Esophagus squamous epithelium (tissue), 5 donors: ENCODE data around the gene DDX39B. TPM values are rescaled to one million over a fixed set of nuclear protein-coding genes. Genes with fewer than 3 reads are reported as not detected.

ENCODE experiments used
- DNase-seq: peaks from one replicate; lab custom pipeline; 2025; lab: John Stamatoyannopoulos, UW
- H3K27ac ChIP-seq, 4 donors: fragments of 200-600 bp; sonication (generic); one replicate each; pipeline ENCODE4 v1.5.1; 2016 to 2019; ENCODE audit warnings: mild to moderate bottlenecking in 1 of 4
- H3K27me3 ChIP-seq, 4 donors: fragments of 200-600 bp; sonication (generic); 1 replicate in 3 of 4; 2 replicates in 1 of 4; pipeline versions ENCODE4 v1.5.1 to v1.6.0; 2017 to 2021; ENCODE audit warnings: antibody characterized with exemption in 1 of 4
- H3K36me3 ChIP-seq, 3 donors: fragments of 200-600 bp; sonication (generic); one replicate each; pipeline ENCODE4 v1.5.1; 2016 to 2019
- H3K4me1 ChIP-seq, 3 donors: fragments of 200-600 bp; sonication (generic); one replicate each; pipeline ENCODE4 v1.5.1; 2017 to 2019
- H3K4me3 ChIP-seq, 4 donors: fragments of 200-600 bp; sonication (generic); 1 replicate in 3 of 4; 2 replicates in 1 of 4; pipeline ENCODE4 v1.5.1; 2016 to 2019; ENCODE audit warnings: mild to moderate bottlenecking in 2 of 4, moderate library complexity in 1 of 4
- H3K9me3 ChIP-seq, 3 donors: fragments of 200-600 bp; sonication (generic); one replicate each; pipeline ENCODE4 v1.5.1; 2016 to 2019
- POLR2A ChIP-seq, 4 donors: fragments of 450-650 bp; IDR thresholded peaks; one replicate each; pipeline ENCODE4 v1.6.1; 2017; ENCODE audit warnings: antibody characterized with exemption in 4 of 4, mild to moderate bottlenecking in 4 of 4, moderate library complexity in 3 of 4
- WGBS, 2 donors: methylation state at CpG; one replicate each; pipeline ENCODE4 v1.1.5; 2018; 5-methylcytosine and 5-hydroxymethylcytosine counted together
- intact Hi-C: fragments of 100-400 bp; cut with DNase I; formaldehyde crosslinking; loops from one replicate; pipeline ENCODE4 v1.15.0; 2022
- total RNA-seq, 4 donors: library from RNA; depleted of rRNA; stranded (reverse); fragments of >200 nt; gene quantifications; one replicate each; pipeline ENCODE4 v1.1.0, GENCODE V29; 2016
- TF ChIP-seq, protein P1 (sequence below), 6 experiments: fragments of 450-650 bp in 4 of 6; fragments of 200-600 bp in 2 of 6; sonication (generic) in 2 of 6; IDR thresholded peaks; one replicate each; pipeline ENCODE4 v1.5.1; 2016 to 2019; ENCODE audit warnings: antibody characterized with exemption in 6 of 6, mild to moderate bottlenecking in 4 of 6, moderate library complexity in 4 of 6
- donor health status: DM: yes; HTN: yes; CAD: no.

DDX39B gene
- total RNA-seq, 4 donors from 2014 or later, result 173 to 320 (median 259) TPM

GRCh38 chr6:31532644-31533454 lies 9.0 kb downstream of the DDX39B start:
- DNase-seq, result no peak
- Histone ChIP-seq H3K4me1 (peaks cover 0 to 18% (median 6%) of the 10 kb centered on the region in 3 donors), H3K36me3 (peaks cover 40 to 90% (median 77%) of the 10 kb centered on the region in 3 donors), H3K4me3 (no peak overlapping the region), H3K27ac (no peak overlapping the region), H3K27me3 (no peaks in the 10 kb centered on the region), H3K9me3 (no peaks in the 10 kb centered on the region)
- TF ChIP-seq POLR2A (IDR thresholded peaks at IDR 0.05), result no peak
- TF ChIP-seq, protein P1, sequence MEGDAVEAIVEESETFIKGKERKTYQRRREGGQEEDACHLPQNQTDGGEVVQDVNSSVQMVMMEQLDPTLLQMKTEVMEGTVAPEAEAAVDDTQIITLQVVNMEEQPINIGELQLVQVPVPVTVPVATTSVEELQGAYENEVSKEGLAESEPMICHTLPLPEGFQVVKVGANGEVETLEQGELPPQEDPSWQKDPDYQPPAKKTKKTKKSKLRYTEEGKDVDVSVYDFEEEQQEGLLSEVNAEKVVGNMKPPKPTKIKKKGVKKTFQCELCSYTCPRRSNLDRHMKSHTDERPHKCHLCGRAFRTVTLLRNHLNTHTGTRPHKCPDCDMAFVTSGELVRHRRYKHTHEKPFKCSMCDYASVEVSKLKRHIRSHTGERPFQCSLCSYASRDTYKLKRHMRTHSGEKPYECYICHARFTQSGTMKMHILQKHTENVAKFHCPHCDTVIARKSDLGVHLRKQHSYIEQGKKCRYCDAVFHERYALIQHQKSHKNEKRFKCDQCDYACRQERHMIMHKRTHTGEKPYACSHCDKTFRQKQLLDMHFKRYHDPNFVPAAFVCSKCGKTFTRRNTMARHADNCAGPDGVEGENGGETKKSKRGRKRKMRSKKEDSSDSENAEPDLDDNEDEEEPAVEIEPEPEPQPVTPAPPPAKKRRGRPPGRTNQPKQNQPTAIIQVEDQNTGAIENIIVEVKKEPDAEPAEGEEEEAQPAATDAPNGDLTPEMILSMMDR (IDR thresholded peaks at IDR 0.05), result no peak
- 54 to 65% methylated on average over 7 of the region's 9 CpGs for WGBS, 2 donors
- intact Hi-C loops, result no loop called here

- no peak for DNase-seq
- Histone ChIP-seq H3K27me3 (no peaks in the 10 kb centered on the region), H3K27ac (no peak overlapping the region), H3K4me3 (no peak overlapping the region), H3K9me3 (no peaks in the 10 kb centered on the region), H3K4me1 (peaks cover 0 to 12% (median under 1%) of the 10 kb centered on the region in 3 donors), H3K36me3 (peaks cover 34 to 82% (median 69%) of the 10 kb centered on the region in 3 donors)
- intact Hi-C loops, result no loop called here
- no peak for TF ChIP-seq POLR2A (IDR thresholded peaks at IDR 0.05)
- WGBS, 2 donors, result 61 to 68% methylated on average over 9 of the region's 9 CpGs
Observed at GRCh38 chr6:31531771-31532643, 9.8 kb downstream of the DDX39B start.

GRCh38 chr6:31531162-31531561 lies 10.6 kb downstream of the DDX39B start:
- DNase-seq, result no peak
- Histone ChIP-seq H3K4me1 (peaks cover 0 to 3% (median 0%) of the 10 kb centered on the region in 3 donors), H3K27me3 (no peaks in the 10 kb centered on the region), H3K4me3 (no peak overlapping the region), H3K9me3 (no peaks in the 10 kb centered on the region), H3K36me3 (peaks cover 25 to 73% (median 61%) of the 10 kb centered on the region in 3 donors), H3K27ac (no peak overlapping the region)
- 79 to 93% methylated on average over 4 to 7 of the region's 7 CpGs for WGBS, 2 donors
- intact Hi-C loops, result no loop called here
- TF ChIP-seq POLR2A (IDR thresholded peaks at IDR 0.05), result no peak
- TF ChIP-seq, protein P1 (IDR thresholded peaks at IDR 0.05), result no peak

GRCh38 chr6:31530659-31531058 lies 11.1 kb downstream of the DDX39B start:
- TF ChIP-seq, protein P1 (IDR thresholded peaks at IDR 0.05), result no peak
- TF ChIP-seq POLR2A (IDR thresholded peaks at IDR 0.05), result no peak
- no peaks in the 10 kb centered on the region for H3K4me1 ChIP-seq
- H3K27ac ChIP-seq, result no peak overlapping the region
- no peak overlapping the region for H3K4me3 ChIP-seq
- DNase-seq, result no peak
- H3K9me3 ChIP-seq, result no peaks in the 10 kb centered on the region
- WGBS, 2 donors, result 66 to 74% methylated on average over 5 of the region's 6 CpGs
- H3K36me3 ChIP-seq, result peaks cover 20 to 68% (median 56%) of the 10 kb centered on the region in 3 donors
- intact Hi-C loops, result no loop called here
- H3K27me3 ChIP-seq, result no peaks in the 10 kb centered on the region

DNA sequence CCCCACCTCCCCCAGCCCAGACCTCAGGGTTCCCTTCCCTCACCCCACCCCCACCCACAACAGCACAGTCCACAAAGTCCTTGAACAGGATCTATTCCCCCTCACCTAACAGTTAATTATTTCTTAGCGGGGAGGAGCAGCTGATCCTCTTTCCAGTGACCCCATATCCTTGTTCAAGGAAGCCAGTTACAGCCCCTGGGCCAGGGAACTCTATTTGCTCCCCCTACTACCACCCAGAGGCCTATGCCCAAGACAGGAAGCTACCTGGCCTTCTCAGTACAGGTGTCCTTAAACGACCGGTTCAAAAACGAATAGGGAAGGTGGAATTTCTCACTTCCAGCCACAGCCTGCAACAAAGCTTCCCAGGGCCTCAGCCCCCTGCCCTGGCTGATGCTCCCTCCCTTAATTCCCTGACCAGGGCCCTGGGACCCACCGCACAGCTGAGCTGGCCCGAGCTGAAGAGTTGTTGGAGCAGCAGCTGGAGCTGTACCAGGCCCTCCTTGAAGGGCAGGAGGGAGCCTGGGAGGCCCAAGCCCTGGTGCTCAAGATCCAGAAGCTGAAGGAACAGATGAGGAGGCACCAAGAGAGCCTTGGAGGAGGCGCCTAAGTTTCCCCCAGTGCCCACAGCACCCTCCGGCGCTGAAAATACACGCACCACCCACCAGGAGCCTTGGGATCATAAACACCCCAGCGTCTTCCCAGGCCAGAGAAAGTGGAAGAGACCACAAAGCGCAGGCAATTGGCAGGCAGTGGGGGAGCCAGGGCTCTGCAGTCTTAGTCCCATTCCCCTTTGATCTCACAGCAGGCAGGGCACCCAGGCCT lies 12.3 kb downstream of the DDX39B start:
- whole genome bisulfite sequencing, 2 donors, result no CpG with 5 or more reads among the region's 12 CpGs
- Histone ChIP-seq H3K27me3 (no peaks in the 10 kb centered on the region), H3K9me3 (no peaks in the 10 kb centered on the region), H3K4me1 (no peaks in the 10 kb centered on the region), H3K27ac (no peak overlapping the region), H3K4me3 (no peak overlapping the region), H3K36me3 (peaks cover 11 to 57% (median 46%) of the 10 kb centered on the region in 3 donors)
- intact Hi-C loops, result no loop called here
- no peak for DNase-seq
- TF ChIP-seq, protein P1 (IDR thresholded peaks at IDR 0.05), result no peak
- no peak for TF ChIP-seq POLR2A (IDR thresholded peaks at IDR 0.05)
